Nephron (organoid): Measurements from ENCODE around the gene SUB1.

ENCODE experiments used
- H3K27ac Mint-ChIP-seq, 3 experiments: 2 replicates each; pipeline ENCODE4 v1.8.0; 2020; ENCODE audit warnings: mixed read lengths in 3 of 3, mild to moderate bottlenecking in 2 of 3, moderate library complexity in 1 of 3
- H3K27me3 Mint-ChIP-seq: 2 replicates; pipeline ENCODE4 v1.8.0; 2021; ENCODE audit warnings: low read depth, mild to moderate bottlenecking, moderate library complexity, mixed read lengths
- H3K36me3 Mint-ChIP-seq: 2 replicates; pipeline ENCODE4 v1.8.0; 2020; ENCODE audit warnings: low read depth, mixed read lengths
- H3K4me1 Mint-ChIP-seq: 2 replicates; pipeline ENCODE4 v1.8.0; 2020; ENCODE audit warnings: mixed read lengths
- H3K4me3 Mint-ChIP-seq, 3 experiments: 2 replicates each; pipeline ENCODE4 v1.8.0; 2020; ENCODE audit warnings: mild to moderate bottlenecking in 3 of 3, mixed read lengths in 3 of 3, moderate library complexity in 2 of 3
- H3K9me3 Mint-ChIP-seq: 2 replicates; pipeline ENCODE4 v1.8.0; 2020; ENCODE audit warnings: mixed read lengths
- TF ChIP-seq, protein P1 (sequence below), 3 experiments: fragments of 200-600 bp; sonication (generic); IDR thresholded peaks; one replicate each; pipeline ENCODE4 v1.5.0; 2021; ENCODE audit warnings: antibody characterized with exemption in 3 of 3; ENCODE audit not compliant: unreplicated experiment in 3 of 3

SUB1 gene

GRCh38 chr5:32651638-32652037, 66.3 kb downstream of the SUB1 start:
- Mint-ChIP-seq H3K27ac (no peak overlapping the region), H3K27me3 (peaks cover 15% of the 10 kb centered on the region)

More at GRCh38 chr5:32651638-32652037, 66.3 kb downstream of the SUB1 start:
- Mint-ChIP-seq H3K36me3 (peaks cover 6% of the 10 kb centered on the region), H3K4me1 (peaks cover 7% of the 10 kb centered on the region), H3K9me3 (peaks cover 16% of the 10 kb centered on the region), H3K4me3 (no peak overlapping the region)
- TF ChIP-seq, protein P1, sequence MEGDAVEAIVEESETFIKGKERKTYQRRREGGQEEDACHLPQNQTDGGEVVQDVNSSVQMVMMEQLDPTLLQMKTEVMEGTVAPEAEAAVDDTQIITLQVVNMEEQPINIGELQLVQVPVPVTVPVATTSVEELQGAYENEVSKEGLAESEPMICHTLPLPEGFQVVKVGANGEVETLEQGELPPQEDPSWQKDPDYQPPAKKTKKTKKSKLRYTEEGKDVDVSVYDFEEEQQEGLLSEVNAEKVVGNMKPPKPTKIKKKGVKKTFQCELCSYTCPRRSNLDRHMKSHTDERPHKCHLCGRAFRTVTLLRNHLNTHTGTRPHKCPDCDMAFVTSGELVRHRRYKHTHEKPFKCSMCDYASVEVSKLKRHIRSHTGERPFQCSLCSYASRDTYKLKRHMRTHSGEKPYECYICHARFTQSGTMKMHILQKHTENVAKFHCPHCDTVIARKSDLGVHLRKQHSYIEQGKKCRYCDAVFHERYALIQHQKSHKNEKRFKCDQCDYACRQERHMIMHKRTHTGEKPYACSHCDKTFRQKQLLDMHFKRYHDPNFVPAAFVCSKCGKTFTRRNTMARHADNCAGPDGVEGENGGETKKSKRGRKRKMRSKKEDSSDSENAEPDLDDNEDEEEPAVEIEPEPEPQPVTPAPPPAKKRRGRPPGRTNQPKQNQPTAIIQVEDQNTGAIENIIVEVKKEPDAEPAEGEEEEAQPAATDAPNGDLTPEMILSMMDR (IDR thresholded peaks at IDR 0.05; ENCODE audit: unreplicated experiment in 3 of 3): no peak
